H1 (cell line): Measurements from ENCODE around the gene KIAA0319L. TPM values are rescaled to one million over a fixed set of nuclear protein-coding genes. Genes with fewer than 3 reads are reported as not detected.

ENCODE experiments used
- BRCA1 ChIP-seq: IDR thresholded peaks from 2 replicates; pipeline ENCODE4 v1.6.1; 2012; ENCODE audit warnings: low read depth, low read length, improper control_type of control experiment
- CBX8 ChIP-seq: fragments of 300-800, 300-1000 bp; sonication (generic); IDR thresholded peaks from 2 replicates; pipeline ENCODE4 v1.7.1; 2016; ENCODE audit warnings: low read depth, low read length, borderline replicate concordance
- CHD1 ChIP-seq: IDR thresholded peaks from 2 replicates; pipeline ENCODE4 v1.6.1; 2012; ENCODE audit warnings: low read depth, low read length, improper control_type of control experiment
- CHD2 ChIP-seq: IDR thresholded peaks from 2 replicates; pipeline ENCODE4 v1.6.1; 2012; ENCODE audit warnings: low read length, improper control_type of control experiment
- MAFK ChIP-seq: IDR thresholded peaks from 2 replicates; pipeline ENCODE4 v1.6.1; 2012; ENCODE audit warnings: low read depth, mild to moderate bottlenecking, improper control_type of control experiment, low read length
- POU5F1 ChIP-seq: IDR thresholded peaks from 2 replicates; pipeline ENCODE4 v1.6.1; 2011; ENCODE audit warnings: low read depth, mild to moderate bottlenecking, low read length, moderate library complexity
- RAD21 ChIP-seq, 2 experiments: IDR thresholded peaks in 1 of 2; conservative IDR thresholded peaks in 1 of 2; 2 replicates each; pipeline ENCODE4 v1.6.1; 2011; ENCODE audit warnings: low read depth in 2 of 2, low read length in 2 of 2, improper control_type of control experiment in 1 of 2, inconsistent platforms in 1 of 2, mild to moderate bottlenecking in 1 of 2, moderate library complexity in 1 of 2
- SIN3A ChIP-seq, 2 experiments: IDR thresholded peaks in 1 of 2; conservative IDR thresholded peaks in 1 of 2; 2 replicates each; pipeline ENCODE4 v1.6.1; 2011 to 2012; ENCODE audit warnings: low read length in 2 of 2, improper control_type of control experiment in 1 of 2, low read depth in 1 of 2, mild to moderate bottlenecking in 1 of 2
- SIRT6 ChIP-seq: IDR thresholded peaks from one replicate; pipeline ENCODE4 v1.7.1; 2012; ENCODE audit warnings: low read length, inconsistent platforms
- SP2 ChIP-seq: IDR thresholded peaks from 2 replicates; pipeline ENCODE4 v1.6.1; 2012; ENCODE audit warnings: mild to moderate bottlenecking, low read length, inconsistent platforms
- TBP ChIP-seq: IDR thresholded peaks from 2 replicates; pipeline ENCODE4 v1.6.1; 2011; ENCODE audit warnings: low read depth, low read length, improper control_type of control experiment
- YY1 ChIP-seq: IDR thresholded peaks from 2 replicates; pipeline ENCODE4 v1.6.1; 2011; ENCODE audit warnings: low read depth, mild to moderate bottlenecking, low read length
- polyA plus RNA-seq, 7 experiments: library from polyadenylated mRNA; depleted of rRNA in 3 of 7; stranded (reverse) in 5 of 7; unstranded in 2 of 7; fragments of >200 nt in 5 of 7; fragments of 200-250 nt in 2 of 7; gene quantifications; 1 replicate in 5 of 7; 2 replicates in 1 of 7; 4 replicates in 1 of 7; pipeline versions ENCODE4 v1.2.1 to v1.2.3, GENCODE V29; 2011 to 2013; ENCODE audit warnings: missing spikeins in 2 of 7, mixed read lengths in 2 of 7
- total RNA-seq: library from RNA; stranded (reverse); fragmentation: NEBNext Ultra II Directional; extraction: Animal tissue kit (Norgen Biotek cat#: 25700); gene quantifications from 2 replicates; pipeline ENCODE4 v1.2.1, GENCODE V29; 2021
- TF ChIP-seq, protein P1 (sequence below), 3 experiments: IDR thresholded peaks; 1 replicate in 2 of 3; 2 replicates in 1 of 3; pipeline versions ENCODE4 v1.5.1 to v1.6.1; 2011; ENCODE audit warnings: low read length in 3 of 3, mild to moderate bottlenecking in 3 of 3, inconsistent platforms in 2 of 3, low read depth in 1 of 3, moderate library complexity in 1 of 3; ENCODE audit not compliant: insufficient read depth in 1 of 3; ENCODE audit errors: control extremely low read depth in 1 of 3
- TF ChIP-seq, protein P2 (sequence below): IDR thresholded peaks from 2 replicates; pipeline ENCODE4 v1.6.1; 2012; ENCODE audit warnings: low read length, inconsistent platforms

The KIAA0319L gene
- total and polyA plus RNA-seq, 2 of the 8 experiments (the other 6 are each of a cell fraction or from before 2014, with no cell fraction given): 40.1 to 55.7 TPM

GRCh38 chr1:35568975-35569395 is 11.8 kb upstream of the KIAA0319L start (continued):
- TF ChIP-seq SIRT6: no peak
- no peak for TF ChIP-seq BRCA1
- TF ChIP-seq SP2: no peak
- no peak for TF ChIP-seq TBP
- TF ChIP-seq CBX8: no peak
- TF ChIP-seq, protein P1, sequence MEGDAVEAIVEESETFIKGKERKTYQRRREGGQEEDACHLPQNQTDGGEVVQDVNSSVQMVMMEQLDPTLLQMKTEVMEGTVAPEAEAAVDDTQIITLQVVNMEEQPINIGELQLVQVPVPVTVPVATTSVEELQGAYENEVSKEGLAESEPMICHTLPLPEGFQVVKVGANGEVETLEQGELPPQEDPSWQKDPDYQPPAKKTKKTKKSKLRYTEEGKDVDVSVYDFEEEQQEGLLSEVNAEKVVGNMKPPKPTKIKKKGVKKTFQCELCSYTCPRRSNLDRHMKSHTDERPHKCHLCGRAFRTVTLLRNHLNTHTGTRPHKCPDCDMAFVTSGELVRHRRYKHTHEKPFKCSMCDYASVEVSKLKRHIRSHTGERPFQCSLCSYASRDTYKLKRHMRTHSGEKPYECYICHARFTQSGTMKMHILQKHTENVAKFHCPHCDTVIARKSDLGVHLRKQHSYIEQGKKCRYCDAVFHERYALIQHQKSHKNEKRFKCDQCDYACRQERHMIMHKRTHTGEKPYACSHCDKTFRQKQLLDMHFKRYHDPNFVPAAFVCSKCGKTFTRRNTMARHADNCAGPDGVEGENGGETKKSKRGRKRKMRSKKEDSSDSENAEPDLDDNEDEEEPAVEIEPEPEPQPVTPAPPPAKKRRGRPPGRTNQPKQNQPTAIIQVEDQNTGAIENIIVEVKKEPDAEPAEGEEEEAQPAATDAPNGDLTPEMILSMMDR (IDR thresholded peaks at IDR 0.05; ENCODE audit: control extremely low read depth in 1 of 3, insufficient read depth in 1 of 3, low read depth in 1 of 3, low read length in 3 of 3): peak; percentile 84 to 96 (median 94)
- TF ChIP-seq RAD21 (IDR thresholded peaks at IDR 0.05 in 1 of 2, conservative IDR thresholded peaks at IDR 0.05 in 1 of 2; ENCODE audit: low read depth in 2 of 2, low read length in 2 of 2): peak; percentile 96
- TF ChIP-seq SIN3A (conservative IDR thresholded peaks at IDR 0.05 in 1 of 2, IDR thresholded peaks at IDR 0.05 in 1 of 2; ENCODE audit: low read depth in 1 of 2, low read length in 2 of 2): no peak
- TF ChIP-seq, protein P2, sequence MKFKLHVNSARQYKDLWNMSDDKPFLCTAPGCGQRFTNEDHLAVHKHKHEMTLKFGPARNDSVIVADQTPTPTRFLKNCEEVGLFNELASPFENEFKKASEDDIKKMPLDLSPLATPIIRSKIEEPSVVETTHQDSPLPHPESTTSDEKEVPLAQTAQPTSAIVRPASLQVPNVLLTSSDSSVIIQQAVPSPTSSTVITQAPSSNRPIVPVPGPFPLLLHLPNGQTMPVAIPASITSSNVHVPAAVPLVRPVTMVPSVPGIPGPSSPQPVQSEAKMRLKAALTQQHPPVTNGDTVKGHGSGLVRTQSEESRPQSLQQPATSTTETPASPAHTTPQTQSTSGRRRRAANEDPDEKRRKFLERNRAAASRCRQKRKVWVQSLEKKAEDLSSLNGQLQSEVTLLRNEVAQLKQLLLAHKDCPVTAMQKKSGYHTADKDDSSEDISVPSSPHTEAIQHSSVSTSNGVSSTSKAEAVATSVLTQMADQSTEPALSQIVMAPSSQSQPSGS: no peak
- no peak for TF ChIP-seq CHD1
- no peak for TF ChIP-seq YY1
- no peak for TF ChIP-seq CHD2
- no peak for TF ChIP-seq POU5F1
- no peak for TF ChIP-seq MAFK
